Caco-2 (cell line): Measurements from ENCODE around the gene GDI1. TPM values are rescaled to one million over a fixed set of nuclear protein-coding genes. Genes with fewer than 3 reads are reported as not detected.

ENCODE experiments used
- BruUV-seq: library from RNA; stranded (reverse); fragments of 400-500 nt; replicated peaks from 2 replicates; lab custom pipeline; 2021; lab: Mats Ljungman, UMichigan
- CTCF ChIA-PET: fragments of 300-600 bp; sonication (Branson Sonifier 250); formaldehyde crosslinking; loops from one replicate; lab custom pipeline; 2022; ENCODE audit warnings: antibody characterized with exemption; lab: Charles Lee
- POLR2A ChIA-PET: fragments of 300-600 bp; sonication (Branson Sonifier 250); formaldehyde crosslinking; loops from one replicate; lab custom pipeline; 2022; ENCODE audit warnings: antibody characterized with exemption; lab: Charles Lee
- DNase-seq, 2 experiments: peaks; one replicate each; pipeline versions ENCODE4 v3.0.0 to v3.0.0-alpha.2; 2020 to 2022
- H3K27me3 ChIP-seq: replicated peaks from 2 replicates; pipeline ENCODE4 v1.6.0; 2011; ENCODE audit warnings: low read length; ENCODE audit not compliant: control insufficient read depth, insufficient read depth
- H3K36me3 ChIP-seq: 2 replicates; pipeline ENCODE4 v1.5.1; 2011; ENCODE audit warnings: low read length; ENCODE audit not compliant: control insufficient read depth, insufficient read depth
- H3K4me1 ChIP-seq: fragments of 250-450 bp; sonication (Bioruptor Pico); 2 replicates; pipeline ENCODE4 v1.5.1; 2020; ENCODE audit warnings: mild to moderate bottlenecking
- H3K4me3 ChIP-seq: 2 replicates; pipeline ENCODE4 v1.5.1; 2011; ENCODE audit warnings: low read depth, mild to moderate bottlenecking, control low read depth, low read length
- H3K9me3 ChIP-seq: fragments of 250-450 bp; sonication (Bioruptor Pico); 2 replicates; pipeline ENCODE4 v1.5.1; 2020; ENCODE audit warnings: mild to moderate bottlenecking, moderate library complexity
- H3K27ac Mint-ChIP-seq: one replicate; pipeline ENCODE4 v1.8.0; 2022; ENCODE audit warnings: mixed read lengths; ENCODE audit not compliant: unreplicated experiment
- H3K27me3 Mint-ChIP-seq: one replicate; pipeline ENCODE4 v1.8.0; 2022; ENCODE audit warnings: mixed read lengths; ENCODE audit not compliant: insufficient read depth, unreplicated experiment
- H3K36me3 Mint-ChIP-seq: one replicate; pipeline ENCODE4 v1.8.0; 2022; ENCODE audit warnings: mild to moderate bottlenecking, mixed read lengths; ENCODE audit not compliant: insufficient read depth, unreplicated experiment
- H3K4me1 Mint-ChIP-seq: one replicate; pipeline ENCODE4 v1.8.0; 2022; ENCODE audit warnings: low read depth, mixed read lengths; ENCODE audit not compliant: unreplicated experiment
- H3K4me3 Mint-ChIP-seq: one replicate; pipeline ENCODE4 v1.8.0; 2022; ENCODE audit warnings: mild to moderate bottlenecking, moderate library complexity, mixed read lengths; ENCODE audit not compliant: unreplicated experiment
- H3K9me3 Mint-ChIP-seq: one replicate; pipeline ENCODE4 v1.8.0; 2022; ENCODE audit warnings: mixed read lengths; ENCODE audit not compliant: unreplicated experiment
- CTCF ChIP-seq, 2 experiments: fragments of 200-600 bp in 1 of 2; IDR thresholded peaks; 1 replicate in 1 of 2; 2 replicates in 1 of 2; pipeline versions ENCODE4 v1.5.1 to v1.8.0; 2011 to 2022; ENCODE audit warnings: antibody characterized with exemption in 1 of 2, control low read depth in 1 of 2, inconsistent platforms in 1 of 2, low read depth in 1 of 2, low read length in 1 of 2, mild to moderate bottlenecking in 1 of 2, moderate library complexity in 1 of 2; ENCODE audit not compliant: insufficient read depth in 1 of 2, severe bottlenecking in 1 of 2, unreplicated experiment in 1 of 2
- intact Hi-C: fragments of 100-400 bp; cut with micrococcal nuclease; formaldehyde crosslinking; loops from one replicate; pipeline ENCODE4 v1.10.0; 2022; ENCODE audit not compliant: unreplicated experiment
- total RNA-seq: library from RNA; stranded (reverse); gene quantifications from 2 replicates; pipeline ENCODE4 v1.2.3, GENCODE V29; 2022

Gene GDI1
- total RNA-seq, 1 experiment from 2014 or later = 68.7 TPM

- no TSS peak for BruUV-seq
- ChIA-PET CTCF (interaction anchor here (1.2 kb wide), 1 partner anchor 30 kb away, joined by 4 read pairs; no protein-coding TSS in a partner anchor), POLR2A (no interaction called here)
- H3K27me3 Mint-ChIP-seq = no peaks in the 10 kb centered on the region
- H3K9me3 Mint-ChIP-seq = no peaks in the 10 kb centered on the region
- Histone ChIP-seq H3K9me3 (no peaks in the 10 kb centered on the region), H3K4me3 (no peak overlapping the region), H3K27me3 (no peaks in the 10 kb centered on the region), H3K4me1 (peaks cover 21% of the 10 kb centered on the region), H3K36me3 (peaks cover 5% of the 10 kb centered on the region)
- intact Hi-C loops = no loop called here
- no peak for TF ChIP-seq CTCF (IDR thresholded peaks at IDR 0.05; ENCODE audit: insufficient read depth in 1 of 2, low read depth in 1 of 2, low read length in 1 of 2, severe bottlenecking in 1 of 2, unreplicated experiment in 1 of 2)
- H3K4me1 Mint-ChIP-seq = peaks cover 8% of the 10 kb centered on the region
- H3K27ac Mint-ChIP-seq = no peak overlapping the region
- H3K36me3 Mint-ChIP-seq = peaks cover 57% of the 10 kb centered on the region
- H3K4me3 Mint-ChIP-seq = no peak overlapping the region
- no peak for DNase-seq
Measured at GRCh38 chrX:154403192-154403591, 33.8 kb upstream of the GDI1 start.

DNA sequence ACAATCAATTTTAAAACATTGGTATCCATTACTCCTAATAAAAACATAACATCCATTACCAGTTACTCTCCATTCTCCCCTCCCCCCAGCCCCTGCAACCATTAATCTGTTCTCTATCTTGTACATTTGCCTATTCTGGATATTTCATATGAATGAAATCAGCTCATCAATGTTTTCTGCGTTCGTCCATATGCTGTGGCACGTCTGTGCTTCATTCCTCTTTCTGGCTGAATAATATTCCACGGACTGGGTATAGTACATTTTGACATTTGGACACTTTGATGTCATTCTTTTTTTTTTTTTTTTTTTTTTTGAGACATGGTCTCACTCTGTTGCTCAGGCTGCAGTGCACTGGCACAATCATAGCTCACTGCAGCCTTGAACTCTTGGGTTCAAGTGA is 33.1 kb upstream of the GDI1 start:
- Histone ChIP-seq H3K27me3 (no peaks in the 10 kb centered on the region), H3K9me3 (no peaks in the 10 kb centered on the region), H3K4me1 (peaks cover 21% of the 10 kb centered on the region), H3K4me3 (no peak overlapping the region), H3K36me3 (peaks cover 5% of the 10 kb centered on the region)
- Mint-ChIP-seq H3K9me3 (no peaks in the 10 kb centered on the region), H3K4me1 (peaks cover 8% of the 10 kb centered on the region), H3K4me3 (no peak overlapping the region), H3K27ac (no peak overlapping the region), H3K36me3 (peaks cover 50% of the 10 kb centered on the region), H3K27me3 (no peaks in the 10 kb centered on the region)
- intact Hi-C loops = no loop called here
- BruUV-seq = no TSS peak
- DNase-seq = no peak
- POLR2A ChIA-PET = no interaction called here
- TF ChIP-seq CTCF (IDR thresholded peaks at IDR 0.05; ENCODE audit: insufficient read depth in 1 of 2, low read depth in 1 of 2, low read length in 1 of 2, severe bottlenecking in 1 of 2, unreplicated experiment in 1 of 2) = no peak
- CTCF ChIA-PET = interaction anchor here (0.7 kb wide), 1 partner anchor 129 kb away, joined by 4 read pairs; no protein-coding TSS in a partner anchor

DNA sequence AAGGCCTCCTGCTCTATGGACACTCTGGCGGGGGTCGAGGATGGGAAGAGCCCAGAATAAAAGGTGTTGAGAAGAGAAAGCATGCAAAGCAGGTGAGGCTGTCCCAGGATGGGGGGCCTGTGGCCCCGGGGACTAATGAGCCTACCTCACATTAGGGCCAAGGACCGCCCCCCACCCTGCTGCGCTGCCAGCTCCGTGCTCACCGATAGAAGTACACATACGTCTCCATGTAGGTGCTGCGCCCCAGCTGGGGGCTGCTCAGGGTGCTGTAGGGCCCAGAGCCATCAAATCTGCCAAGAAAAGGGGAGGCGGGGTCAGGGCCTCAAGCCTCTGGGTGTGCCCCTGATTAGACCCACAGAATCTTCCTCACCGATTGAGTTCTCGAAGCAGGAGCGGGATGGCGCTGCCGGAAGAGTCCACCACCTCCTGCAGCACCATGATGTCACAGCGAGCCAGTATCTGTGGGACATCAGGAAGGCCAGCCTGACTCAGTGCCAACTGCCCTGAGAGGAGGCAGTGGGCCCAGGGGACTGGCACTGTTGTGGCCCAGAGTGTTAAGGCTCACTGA is 32.2 kb upstream of the GDI1 start:
- Mint-ChIP-seq H3K27ac (no peak overlapping the region), H3K27me3 (no peaks in the 10 kb centered on the region), H3K9me3 (no peaks in the 10 kb centered on the region), H3K36me3 (peaks cover 42% of the 10 kb centered on the region), H3K4me1 (peaks cover 7% of the 10 kb centered on the region), H3K4me3 (no peak overlapping the region)
- Histone ChIP-seq H3K27me3 (no peaks in the 10 kb centered on the region), H3K4me3 (no peak overlapping the region), H3K9me3 (no peaks in the 10 kb centered on the region), H3K4me1 (peaks cover 22% of the 10 kb centered on the region), H3K36me3 (peaks cover 3% of the 10 kb centered on the region)
- ChIA-PET CTCF (no interaction called here), POLR2A (no interaction called here)
- intact Hi-C loops = no loop called here
- no TSS peak for BruUV-seq
- no peak for TF ChIP-seq CTCF (IDR thresholded peaks at IDR 0.05; ENCODE audit: insufficient read depth in 1 of 2, low read depth in 1 of 2, low read length in 1 of 2, severe bottlenecking in 1 of 2, unreplicated experiment in 1 of 2)
- DNase-seq = no peak
